K562 (cell line): ENCODE results near the gene TMEM127. TPM values are rescaled to one million over a fixed set of nuclear protein-coding genes. Genes with fewer than 3 reads are reported as not detected.

Source experiments
- CBFB ChIP-seq: sonication (generic); formaldehyde crosslinking; IDR thresholded peaks from 2 replicates; pipeline ENCODE4 v1.4.0; 2020; ENCODE audit warnings: mild to moderate bottlenecking, missing genetic modification reagents
- CHD4 ChIP-seq: fragments of 200-600 bp; sonication (generic); IDR thresholded peaks from 3 replicates; pipeline ENCODE4 v1.6.1; 2012; ENCODE audit warnings: low read depth, mild to moderate bottlenecking, mixed read lengths, low read length, inconsistent platforms; ENCODE audit not compliant: insufficient read depth, insufficient replicate concordance, poor library complexity, severe bottlenecking
- CREBBP ChIP-seq: IDR thresholded peaks from one replicate; pipeline ENCODE4 v1.6.1; 2012; ENCODE audit warnings: low read depth, mild to moderate bottlenecking, control low read depth, inconsistent platforms, low read length
- ETV1 ChIP-seq: fragments of 450-650 bp; conservative IDR thresholded peaks from 2 replicates; pipeline ENCODE4 v1.6.1; 2016; ENCODE audit warnings: missing genetic modification characterization, control low read depth, low read depth, missing compliant biosample characterization
- GATAD2B ChIP-seq: fragments of 450-650 bp; IDR thresholded peaks from 2 replicates; pipeline ENCODE4 v1.6.1; 2017; ENCODE audit warnings: mild to moderate bottlenecking, borderline replicate concordance
- HDAC3 ChIP-seq: fragments of 450-650 bp; IDR thresholded peaks from 2 replicates; pipeline ENCODE4 v1.6.1; 2018; ENCODE audit warnings: borderline replicate concordance, mild to moderate bottlenecking, moderate library complexity; ENCODE audit not compliant: partially characterized antibody
- HMG20A ChIP-seq: fragments of 450-650 bp; formaldehyde crosslinking; conservative IDR thresholded peaks from 2 replicates; pipeline ENCODE4 v1.4.0; 2020; ENCODE audit warnings: mild to moderate bottlenecking, mixed read lengths
- HMG20B ChIP-seq: fragments of 250-450 bp; sonication (Bioruptor Pico); IDR thresholded peaks from 2 replicates; pipeline ENCODE4 v1.5.0; 2021; ENCODE audit warnings: mild to moderate bottlenecking
- IFI16 ChIP-seq: fragments of 250-450 bp; sonication (Bioruptor Pico); IDR thresholded peaks from 2 replicates; pipeline ENCODE4 v2.1.2; 2022; ENCODE audit warnings: mild to moderate bottlenecking, inconsistent platforms
- JUND ChIP-seq, 2 experiments: IDR thresholded peaks; 2 replicates in 1 of 2; 3 replicates in 1 of 2; pipeline ENCODE4 v1.6.1; 2011; ENCODE audit warnings: borderline replicate concordance in 2 of 2, low read depth in 2 of 2, low read length in 2 of 2, improper control_type of control experiment in 1 of 2, missing biosample characterization in 1 of 2, missing genetic modification characterization in 1 of 2, missing genetic modification reagents in 1 of 2
- KDM2B ChIP-seq: fragments of 250-450 bp; sonication (Bioruptor Pico); IDR thresholded peaks from 2 replicates; pipeline ENCODE4 v1.8.0; 2021; ENCODE audit warnings: mild to moderate bottlenecking, moderate library complexity
- MAFK ChIP-seq: IDR thresholded peaks from 2 replicates; pipeline ENCODE4 v1.6.1; 2011; ENCODE audit warnings: low read length, improper control_type of control experiment
- NFIX ChIP-seq: fragments of 250-450 bp; sonication (Bioruptor Pico); IDR thresholded peaks from 2 replicates; pipeline ENCODE4 v1.4.0; 2020; ENCODE audit warnings: low read depth, mild to moderate bottlenecking, moderate library complexity
- NR4A1 ChIP-seq, 2 experiments: fragments of 250-450 bp in 1 of 2; fragments of 450-650 bp in 1 of 2; sonication (Bioruptor Pico) in 1 of 2; IDR thresholded peaks; 2 replicates each; pipeline versions ENCODE4 v1.4.0 to v1.6.1; 2016 to 2020; ENCODE audit warnings: mild to moderate bottlenecking in 2 of 2, missing compliant biosample characterization in 1 of 2, missing genetic modification characterization in 1 of 2, moderate library complexity in 1 of 2
- SMARCE1 ChIP-seq: fragments of 450-650 bp; IDR thresholded peaks from 2 replicates; pipeline ENCODE4 v1.7.1; 2016; ENCODE audit warnings: mild to moderate bottlenecking
- ZNF3 ChIP-seq: fragments of 250-450 bp; sonication (Bioruptor Pico); IDR thresholded peaks from 2 replicates; pipeline ENCODE4 v1.5.0; 2021; ENCODE audit warnings: mild to moderate bottlenecking, moderate library complexity
- ZNF668 ChIP-seq: fragments of 250-450 bp; sonication (Bioruptor Pico); IDR thresholded peaks from 2 replicates; pipeline ENCODE4 v1.8.0; 2022; ENCODE audit warnings: mild to moderate bottlenecking, inconsistent platforms
- ZNF764 ChIP-seq: fragments of 250-450 bp; sonication (Bioruptor Pico); IDR thresholded peaks from 2 replicates; pipeline ENCODE4 v1.4.0; 2020; ENCODE audit warnings: low read depth, mild to moderate bottlenecking, moderate library complexity
- ZNF785 ChIP-seq: fragments of 250-450 bp; sonication (Bioruptor Pico); IDR thresholded peaks from 2 replicates; pipeline ENCODE4 v1.4.0; 2020; ENCODE audit warnings: mild to moderate bottlenecking
- polyA plus RNA-seq, 8 experiments: library from polyadenylated mRNA; depleted of rRNA in 4 of 8; stranded (reverse) in 5 of 8; unstranded in 3 of 8; fragments of >200 nt; fragmentation: Nextera tagmentation in 2 of 8; fragmentation: Illumina TruSeq in 1 of 8; extraction: Ambion mirVana in 2 of 8; extraction: Trizol in 1 of 8; gene quantifications; 2 replicates each; pipeline versions ENCODE4 v1.2.1 to v1.2.3, GENCODE V29; 2011 to 2014; ENCODE audit warnings: inconsistent platforms in 1 of 8, missing spikeins in 1 of 8
- total RNA-seq, 7 experiments: library from RNA; depleted of rRNA in 6 of 7; stranded (reverse); fragments of >200 nt in 6 of 7; fragmentation: Illumina TruSeq in 2 of 7; extraction: Trizol in 2 of 7; gene quantifications; 2 replicates each; pipeline versions ENCODE4 v1.2.1 to v1.2.3, GENCODE V29; 2011 to 2021; ENCODE audit warnings: low replicate concordance in 1 of 7
- TF ChIP-seq, protein P1 (sequence below): fragments of 200-800 bp; sonication (Bioruptor generic); IDR thresholded peaks from 2 replicates; pipeline ENCODE4 v1.6.1; 2017; ENCODE audit warnings: missing genetic modification characterization, missing compliant biosample characterization
- TF ChIP-seq, protein P2 (sequence below): fragments of 250-450 bp; sonication (Bioruptor Pico); IDR thresholded peaks from 2 replicates; pipeline ENCODE4 v1.9.0; 2021; ENCODE audit warnings: mild to moderate bottlenecking, inconsistent platforms
- TF ChIP-seq, protein P3 (sequence below), 2 experiments: fragments of 450-650 bp; IDR thresholded peaks; 2 replicates each; pipeline ENCODE4 v1.6.1; 2016

The TMEM127 gene
- total and polyA plus RNA-seq, 9 of the 15 experiments (the other 6 are each of a cell fraction or from before 2014, with no cell fraction given) = 1.7 to 20.0 (median 9.9) TPM

DNA sequence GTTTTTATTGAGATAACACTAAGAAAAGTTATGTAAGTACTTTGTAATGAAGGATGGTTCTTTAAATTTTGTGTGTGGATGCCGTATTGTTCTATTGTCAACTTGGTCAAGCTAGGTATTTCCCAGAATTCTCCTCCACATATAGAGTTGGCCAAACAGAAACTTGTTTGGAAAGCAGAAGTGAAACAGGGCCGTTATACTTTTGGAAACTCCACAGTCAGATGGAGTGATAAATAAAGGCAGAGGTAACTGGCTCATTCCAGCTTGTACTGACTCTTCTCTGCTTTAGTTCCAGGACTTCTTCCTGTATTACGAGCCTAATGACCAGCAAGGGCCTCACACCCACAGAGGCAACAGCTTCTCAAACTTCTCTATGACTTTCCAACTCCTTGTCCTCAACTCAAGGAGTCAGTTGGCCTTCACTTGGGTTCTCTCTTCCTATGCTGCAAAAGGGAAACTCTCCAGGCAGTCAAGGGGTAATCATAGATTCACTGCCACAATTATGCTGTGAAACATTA, 40.7 kb downstream of the TMEM127 start (continued):
- TF ChIP-seq, protein P1, sequence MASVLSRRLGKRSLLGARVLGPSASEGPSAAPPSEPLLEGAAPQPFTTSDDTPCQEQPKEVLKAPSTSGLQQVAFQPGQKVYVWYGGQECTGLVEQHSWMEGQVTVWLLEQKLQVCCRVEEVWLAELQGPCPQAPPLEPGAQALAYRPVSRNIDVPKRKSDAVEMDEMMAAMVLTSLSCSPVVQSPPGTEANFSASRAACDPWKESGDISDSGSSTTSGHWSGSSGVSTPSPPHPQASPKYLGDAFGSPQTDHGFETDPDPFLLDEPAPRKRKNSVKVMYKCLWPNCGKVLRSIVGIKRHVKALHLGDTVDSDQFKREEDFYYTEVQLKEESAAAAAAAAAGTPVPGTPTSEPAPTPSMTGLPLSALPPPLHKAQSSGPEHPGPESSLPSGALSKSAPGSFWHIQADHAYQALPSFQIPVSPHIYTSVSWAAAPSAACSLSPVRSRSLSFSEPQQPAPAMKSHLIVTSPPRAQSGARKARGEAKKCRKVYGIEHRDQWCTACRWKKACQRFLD (CRISPR knock-in tag) = peak; percentile 93
- no peak for TF ChIP-seq CHD4
- no peak for TF ChIP-seq JUND (IDR thresholded peaks at IDR 0.05; ENCODE audit: borderline replicate concordance, low read depth, low read length)
- TF ChIP-seq JUND (tag; IDR thresholded peaks at IDR 0.05; ENCODE audit: borderline replicate concordance, low read depth, low read length) = peak; percentile 56; the same call in 2 of the 3 replicates
- no peak for TF ChIP-seq HMG20B (CRISPR knock-in tag)
- no peak for TF ChIP-seq CREBBP
- TF ChIP-seq ZNF668 (CRISPR knock-in tag) = no peak
- TF ChIP-seq CBFB (CRISPR knock-in tag) = no peak
- 0 out of 2 replicates have a peak, but pooled peaks have one; percentile 12 for TF ChIP-seq ETV1
- no peak for TF ChIP-seq ZNF785
- TF ChIP-seq ZNF3 (CRISPR knock-in tag) = no peak
- 0 out of 2 replicates have a peak, but pooled peaks have one; percentile 4 for TF ChIP-seq MAFK
- no peak for TF ChIP-seq NR4A1 (CRISPR knock-in tag; IDR thresholded peaks at IDR 0.05)
- TF ChIP-seq NR4A1 (tag; IDR thresholded peaks at IDR 0.05) = peak; percentile 68; the same call in 1 of the 2 replicates
- TF ChIP-seq SMARCE1 = peak; percentile 48; the same call in 1 of the 2 replicates
- TF ChIP-seq GATAD2B = no peak
- no peak for TF ChIP-seq IFI16
- TF ChIP-seq NFIX (CRISPR knock-in tag) = no peak
- TF ChIP-seq HDAC3 = no peak
- TF ChIP-seq HMG20A (CRISPR knock-in tag) = no peak
- TF ChIP-seq, protein P2, sequence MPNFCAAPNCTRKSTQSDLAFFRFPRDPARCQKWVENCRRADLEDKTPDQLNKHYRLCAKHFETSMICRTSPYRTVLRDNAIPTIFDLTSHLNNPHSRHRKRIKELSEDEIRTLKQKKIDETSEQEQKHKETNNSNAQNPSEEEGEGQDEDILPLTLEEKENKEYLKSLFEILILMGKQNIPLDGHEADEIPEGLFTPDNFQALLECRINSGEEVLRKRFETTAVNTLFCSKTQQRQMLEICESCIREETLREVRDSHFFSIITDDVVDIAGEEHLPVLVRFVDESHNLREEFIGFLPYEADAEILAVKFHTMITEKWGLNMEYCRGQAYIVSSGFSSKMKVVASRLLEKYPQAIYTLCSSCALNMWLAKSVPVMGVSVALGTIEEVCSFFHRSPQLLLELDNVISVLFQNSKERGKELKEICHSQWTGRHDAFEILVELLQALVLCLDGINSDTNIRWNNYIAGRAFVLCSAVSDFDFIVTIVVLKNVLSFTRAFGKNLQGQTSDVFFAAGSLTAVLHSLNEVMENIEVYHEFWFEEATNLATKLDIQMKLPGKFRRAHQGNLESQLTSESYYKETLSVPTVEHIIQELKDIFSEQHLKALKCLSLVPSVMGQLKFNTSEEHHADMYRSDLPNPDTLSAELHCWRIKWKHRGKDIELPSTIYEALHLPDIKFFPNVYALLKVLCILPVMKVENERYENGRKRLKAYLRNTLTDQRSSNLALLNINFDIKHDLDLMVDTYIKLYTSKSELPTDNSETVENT (CRISPR knock-in tag) = no peak
- TF ChIP-seq, protein P3, sequence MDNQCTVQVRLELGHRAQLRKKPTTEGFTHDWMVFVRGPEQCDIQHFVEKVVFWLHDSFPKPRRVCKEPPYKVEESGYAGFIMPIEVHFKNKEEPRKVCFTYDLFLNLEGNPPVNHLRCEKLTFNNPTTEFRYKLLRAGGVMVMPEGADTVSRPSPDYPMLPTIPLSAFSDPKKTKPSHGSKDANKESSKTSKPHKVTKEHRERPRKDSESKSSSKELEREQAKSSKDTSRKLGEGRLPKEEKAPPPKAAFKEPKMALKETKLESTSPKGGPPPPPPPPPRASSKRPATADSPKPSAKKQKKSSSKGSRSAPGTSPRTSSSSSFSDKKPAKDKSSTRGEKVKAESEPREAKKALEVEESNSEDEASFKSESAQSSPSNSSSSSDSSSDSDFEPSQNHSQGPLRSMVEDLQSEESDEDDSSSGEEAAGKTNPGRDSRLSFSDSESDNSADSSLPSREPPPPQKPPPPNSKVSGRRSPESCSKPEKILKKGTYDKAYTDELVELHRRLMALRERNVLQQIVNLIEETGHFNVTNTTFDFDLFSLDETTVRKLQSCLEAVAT (IDR thresholded peaks at IDR 0.05) = no peak
- no peak for TF ChIP-seq KDM2B (CRISPR knock-in tag)
- no peak for TF ChIP-seq ZNF764 (CRISPR knock-in tag)
